HepG2 (cell line): Measurements from ENCODE around the gene GPATCH3. TPM values are rescaled to one million over a fixed set of nuclear protein-coding genes. Genes with fewer than 3 reads are reported as not detected.

Source experiments
- ATAC-seq: fragments of 200-7000 bp; cut with Tn5 transposase; 3 replicates; pipeline ENCODE4 v1.9.1; 2020; ENCODE audit warnings: mild to moderate bottlenecking, moderate library complexity
- BruUV-seq: library from RNA; stranded (reverse); fragments of 400-500 nt; replicated peaks from 2 replicates; lab custom pipeline; 2021; lab: Mats Ljungman, UMichigan
- CTCF ChIA-PET: fragments of 300-600 bp; formaldehyde crosslinking; extraction: SDS; loops from one replicate; lab custom pipeline; 2021; ENCODE audit warnings: low total read pairs, inconsistent platforms, low intra/inter-chr PET ratio; lab: Yijun Ruan, JAX
- POLR2A ChIA-PET: fragments of 350-600 bp; sonication (Branson Sonifier 250); formaldehyde crosslinking; loops from one replicate; lab custom pipeline; 2020; ENCODE audit warnings: antibody characterized with exemption, inconsistent platforms; lab: Yijun Ruan, JAX
- DNase-seq: peaks from one replicate; pipeline ENCODE4 v3.0.0-alpha.2; 2015; ENCODE audit warnings: low spot score
- FAIRE-seq: peaks from 3 replicates; lab custom pipeline; 2011; peaks lifted over from hg19 to GRCh38; lab: Jason Lieb, UNC
- H2AFZ ChIP-seq: one replicate; pipeline ENCODE4 v1.6.1; 2011; ENCODE audit warnings: low read length, inconsistent platforms
- H3K27ac ChIP-seq: fragments of 300-600 bp; 3 replicates; pipeline ENCODE4 v1.8.0; 2011; ENCODE audit warnings: mixed run types, mild to moderate bottlenecking, mixed read lengths, low read length, inconsistent platforms; ENCODE audit not compliant: insufficient read depth; ENCODE audit errors: extremely low read length
- H3K27me3 ChIP-seq, 2 experiments: fragments of 200-600 bp in 1 of 2; 2 replicates in 1 of 2; 3 replicates in 1 of 2; pipeline versions ENCODE4 v1.6.0 to v1.8.0; 2011; ENCODE audit warnings: low read length in 2 of 2, mild to moderate bottlenecking in 2 of 2, moderate library complexity in 2 of 2, inconsistent platforms in 1 of 2; ENCODE audit not compliant: insufficient read depth in 2 of 2, control insufficient read depth in 1 of 2
- H3K36me3 ChIP-seq, 2 experiments: fragments of 200-600 bp in 1 of 2; replicated peaks in 1 of 2; 2 replicates in 1 of 2; 3 replicates in 1 of 2; pipeline versions ENCODE4 v1.5.1 to v1.8.0; 2011; ENCODE audit warnings: low read length in 2 of 2, inconsistent platforms in 1 of 2; ENCODE audit not compliant: insufficient read depth in 2 of 2, control insufficient read depth in 1 of 2
- H3K4me1 ChIP-seq: 2 replicates; pipeline ENCODE4 v1.5.1; 2012; ENCODE audit warnings: low read length, inconsistent platforms; ENCODE audit not compliant: insufficient read depth
- H3K4me2 ChIP-seq: 2 replicates; pipeline ENCODE4 v1.6.0; 2011; ENCODE audit warnings: low read depth, low read length, inconsistent platforms
- H3K4me3 ChIP-seq, 3 experiments: fragments of 200-600 bp in 1 of 3; sonication (generic), shearing (Covaris generic) in 1 of 3; replicated peaks in 1 of 3; 2 replicates each; pipeline ENCODE4 v1.5.1; 2011 to 2016; ENCODE audit warnings: low read length in 3 of 3, inconsistent platforms in 2 of 3, low read depth in 2 of 3, mild to moderate bottlenecking in 2 of 3, control low read depth in 1 of 3, mixed read lengths in 1 of 3; ENCODE audit not compliant: insufficient read depth in 1 of 3
- H3K79me2 ChIP-seq: one replicate; pipeline ENCODE4 v1.6.1; 2011; ENCODE audit warnings: low read length, inconsistent platforms; ENCODE audit not compliant: insufficient read depth
- H3K9ac ChIP-seq: 2 replicates; pipeline ENCODE4 v1.6.0; 2011; ENCODE audit warnings: mild to moderate bottlenecking, low read depth, low read length, inconsistent platforms; ENCODE audit not compliant: insufficient read depth
- H3K9me3 ChIP-seq: 2 replicates; pipeline ENCODE4 v1.5.1; 2012; ENCODE audit warnings: mild to moderate bottlenecking, low read length
- H4K20me1 ChIP-seq: 2 replicates; pipeline ENCODE4 v1.6.0; 2011; ENCODE audit warnings: inconsistent platforms, mild to moderate bottlenecking, low read length, moderate library complexity; ENCODE audit not compliant: insufficient read depth
- AGO1 ChIP-seq: fragments of 200-400 bp; formaldehyde crosslinking; IDR thresholded peaks from 2 replicates; pipeline ENCODE4 v1.6.1; 2017; ENCODE audit warnings: mild to moderate bottlenecking, low read depth, low read length, moderate library complexity; ENCODE audit not compliant: poor library complexity, severe bottlenecking
- CHD2 ChIP-seq: IDR thresholded peaks from 2 replicates; pipeline ENCODE4 v1.6.1; 2011; ENCODE audit warnings: low read depth, low read length, improper control_type of control experiment
- DNMT1 ChIP-seq: sonication (generic); formaldehyde crosslinking; IDR thresholded peaks from 2 replicates; pipeline ENCODE4 v1.5.1; 2020; ENCODE audit warnings: mild to moderate bottlenecking, missing genetic modification reagents
- EHMT2 ChIP-seq: fragments of 200-600 bp; sonication (generic); IDR thresholded peaks from 2 replicates; pipeline ENCODE4 v1.7.0; 2017; ENCODE audit warnings: antibody characterized with exemption, low read depth, low read length, borderline replicate concordance
- MAFF ChIP-seq: IDR thresholded peaks from 2 replicates; pipeline ENCODE4 v1.6.1; 2011; ENCODE audit warnings: low read depth, low read length, improper control_type of control experiment
- NCOA1 ChIP-seq: sonication (generic); formaldehyde crosslinking; IDR thresholded peaks from 2 replicates; pipeline ENCODE4 v1.9.0; 2021; ENCODE audit warnings: missing genetic modification reagents
- PAF1 ChIP-seq: IDR thresholded peaks from 2 replicates; pipeline ENCODE4 v1.6.1; 2016; ENCODE audit warnings: missing genetic modification reagents, missing compliant biosample characterization
- RARA ChIP-seq: IDR thresholded peaks from 2 replicates; pipeline ENCODE4 v1.6.1; 2016; ENCODE audit warnings: missing genetic modification reagents, missing compliant biosample characterization
- RBFOX2 ChIP-seq: fragments of 200-400 bp; formaldehyde crosslinking; IDR thresholded peaks from 2 replicates; pipeline ENCODE4 v1.6.1; 2017; ENCODE audit warnings: low read depth, mild to moderate bottlenecking, low read length
- RBM22 ChIP-seq: fragments of 200-400 bp; formaldehyde crosslinking; optimal IDR thresholded peaks from 2 replicates; pipeline ENCODE3; 2017; ENCODE audit warnings: mild to moderate bottlenecking, low read length, moderate library complexity
- ZBTB21 ChIP-seq: sonication (generic); formaldehyde crosslinking; IDR thresholded peaks from 2 replicates; pipeline ENCODE4 v1.4.0; 2020; ENCODE audit warnings: missing genetic modification reagents
- ZNF3 ChIP-seq: IDR thresholded peaks from 2 replicates; pipeline ENCODE4 v1.7.0; 2017; ENCODE audit warnings: inconsistent platforms
- ZNF746 ChIP-seq: sonication (generic); formaldehyde crosslinking; IDR thresholded peaks from 2 replicates; pipeline ENCODE4 v1.8.0; 2022; ENCODE audit warnings: mild to moderate bottlenecking, missing genetic modification reagents
- WGBS: methylation state at CpG from one replicate; pipeline ENCODE4 v1.1.6; 2017; ENCODE audit warnings: low lambda C conversion rate; 5-methylcytosine and 5-hydroxymethylcytosine counted together
- in situ Hi-C: cut with HindIII; loops from 2 replicates; pipeline ENCODE4 v1.10.0; 2017; ENCODE audit warnings: low pct_unique_long_range_greater_than_20kb; ENCODE audit not compliant: extremely low pct_ligation_motif_present
- intact Hi-C: fragments of 100-400 bp; cut with micrococcal nuclease; formaldehyde crosslinking; loops from one replicate; pipeline ENCODE4 v1.10.0; 2022; ENCODE audit not compliant: unreplicated experiment
- polyA plus RNA-seq, 8 experiments: library from polyadenylated mRNA; depleted of rRNA in 3 of 8; stranded (reverse) in 7 of 8; unstranded in 1 of 8; fragments of >200 nt; fragmentation: Illumina TruSeq in 4 of 8; extraction: Trizol in 4 of 8; gene quantifications; 2 replicates each; pipeline versions ENCODE4 v1.2.1 to v1.2.3, GENCODE V29; 2011 to 2016; ENCODE audit warnings: low read depth in 4 of 8, missing spikeins in 1 of 8, mixed read lengths in 1 of 8; ENCODE audit not compliant: insufficient read depth in 1 of 8
- total RNA-seq, 5 experiments: library from RNA; depleted of rRNA; stranded (reverse); fragments of >200 nt; fragmentation: Illumina TruSeq; extraction: Trizol; gene quantifications; 2 replicates each; pipeline ENCODE4 v1.2.3, GENCODE V29; 2016; ENCODE audit warnings: low read depth in 1 of 5
- TF ChIP-seq, protein P1 (sequence below): IDR thresholded peaks from 2 replicates; pipeline ENCODE4 v1.6.1; 2016; ENCODE audit warnings: low read depth, borderline replicate concordance
- TF ChIP-seq, protein P2 (sequence below): sonication (generic); formaldehyde crosslinking; IDR thresholded peaks from 2 replicates; pipeline ENCODE4 v1.5.0; 2020; ENCODE audit warnings: missing genetic modification reagents
- TF ChIP-seq, protein P3 (sequence below): sonication (generic); formaldehyde crosslinking; IDR thresholded peaks from 2 replicates; pipeline ENCODE4 v1.5.1; 2020; ENCODE audit warnings: missing genetic modification reagents, mild to moderate bottlenecking, borderline replicate concordance
- TF ChIP-seq, protein P4 (sequence below): sonication (generic); formaldehyde crosslinking; IDR thresholded peaks from 2 replicates; pipeline ENCODE4 v1.5.0; 2020; ENCODE audit warnings: mild to moderate bottlenecking, missing genetic modification reagents, borderline replicate concordance

Gene GPATCH3
- total and polyA plus RNA-seq, 2 of the 13 experiments (the other 11 are each of a cell fraction or from before 2014, with no cell fraction given), result 8.3 to 11.0 TPM

DNA sequence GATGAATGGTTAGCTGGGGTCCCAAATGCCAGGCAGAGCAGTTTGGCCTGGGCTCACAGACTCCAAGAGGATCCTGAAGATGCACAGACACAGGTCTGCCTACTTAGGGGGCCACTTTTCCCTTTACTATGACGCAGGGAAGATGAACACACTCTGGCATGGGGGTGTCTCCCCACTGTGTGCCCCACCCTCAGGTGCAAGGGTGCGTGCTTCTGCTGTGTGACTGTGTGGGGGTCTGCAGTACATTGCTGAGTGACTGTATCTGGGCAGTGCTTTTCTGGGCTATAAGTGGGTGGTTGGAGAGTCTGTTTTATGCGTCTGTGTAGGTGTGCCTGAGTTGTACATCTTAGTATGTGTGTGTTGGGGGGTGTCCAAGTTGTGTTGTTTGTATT is 9.7 kb upstream of the GPATCH3 start:
- intact Hi-C loops, result no loop called here
- in situ Hi-C loops, result loop anchor here (5.0 kb wide), 1 partner anchor 82 kb away; the partner anchor contains the start of gene TRNP1
- H3K27ac ChIP-seq, result peak overlapping the region; percentile 96
- peaks cover 63% of the 10 kb centered on the region for H3K4me1 ChIP-seq
- no peak overlapping the region for H3K4me3 ChIP-seq
- H3K9ac ChIP-seq, result peak overlapping the region; percentile 57
- CTCF ChIA-PET, result no interaction called here
- DNase-seq (no peak), FAIRE-seq (no peak), ATAC-seq (no peak)
- WGBS, result 47% methylated on average over 3 of the region's 3 CpGs
- no TSS peak for BruUV-seq
- peaks cover 3 to 8% of the 10 kb centered on the region in 2 experiments; a peak in 3 of 5 replicates for H3K36me3 ChIP-seq
- peaks cover 30% of the 10 kb centered on the region for H3K79me2 ChIP-seq
- H2AFZ ChIP-seq, result no peak overlapping the region
- H3K4me2 ChIP-seq, result peak overlapping the region; percentile 93
- no peaks in the 10 kb centered on the region for H3K9me3 ChIP-seq
- POLR2A ChIA-PET, result interaction anchor here (1.0 to 11.5 kb wide), 6 partner anchors 11 to 84 kb away, joined by 3 to 371 read pairs (median 8); partner anchors contain the start of genes GPATCH3, GPN2, NUDC and TRNP1
- H4K20me1 ChIP-seq, result peaks cover 16% of the 10 kb centered on the region; the same call in 1 of the 2 replicates
- no peaks in the 10 kb centered on the region; a peak in 1 of 5 replicates for H3K27me3 ChIP-seq
- TF ChIP-seq, protein P1, sequence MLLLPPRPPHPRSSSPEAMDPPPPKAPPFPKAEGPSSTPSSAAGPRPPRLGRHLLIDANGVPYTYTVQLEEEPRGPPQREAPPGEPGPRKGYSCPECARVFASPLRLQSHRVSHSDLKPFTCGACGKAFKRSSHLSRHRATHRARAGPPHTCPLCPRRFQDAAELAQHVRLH (CRISPR knock-in tag), result no peak
- TF ChIP-seq RARA (CRISPR knock-in tag) (no peak), DNMT1 (peak; percentile 59; the same call in 1 of the 2 replicates), EHMT2 (no peak), RBM22 (peak; percentile 12), MAFF (no peak), RBFOX2 (peak; percentile 62), ZBTB21 (CRISPR knock-in tag) (no peak), ZNF3 (CRISPR knock-in tag) (no peak), CHD2 (no peak), AGO1 (peak; percentile 96), PAF1 (CRISPR knock-in tag) (0 out of 2 replicates have a peak, but pooled peaks have one; percentile 70), ZNF746 (CRISPR knock-in tag) (no peak), NCOA1 (CRISPR knock-in tag) (0 out of 2 replicates have a peak, but pooled peaks have one; percentile 8)
- TF ChIP-seq, protein P2, sequence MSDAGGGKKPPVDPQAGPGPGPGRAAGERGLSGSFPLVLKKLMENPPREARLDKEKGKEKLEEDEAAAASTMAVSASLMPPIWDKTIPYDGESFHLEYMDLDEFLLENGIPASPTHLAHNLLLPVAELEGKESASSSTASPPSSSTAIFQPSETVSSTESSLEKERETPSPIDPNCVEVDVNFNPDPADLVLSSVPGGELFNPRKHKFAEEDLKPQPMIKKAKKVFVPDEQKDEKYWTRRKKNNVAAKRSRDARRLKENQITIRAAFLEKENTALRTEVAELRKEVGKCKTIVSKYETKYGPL (CRISPR knock-in tag), result no peak
- TF ChIP-seq, protein P3, sequence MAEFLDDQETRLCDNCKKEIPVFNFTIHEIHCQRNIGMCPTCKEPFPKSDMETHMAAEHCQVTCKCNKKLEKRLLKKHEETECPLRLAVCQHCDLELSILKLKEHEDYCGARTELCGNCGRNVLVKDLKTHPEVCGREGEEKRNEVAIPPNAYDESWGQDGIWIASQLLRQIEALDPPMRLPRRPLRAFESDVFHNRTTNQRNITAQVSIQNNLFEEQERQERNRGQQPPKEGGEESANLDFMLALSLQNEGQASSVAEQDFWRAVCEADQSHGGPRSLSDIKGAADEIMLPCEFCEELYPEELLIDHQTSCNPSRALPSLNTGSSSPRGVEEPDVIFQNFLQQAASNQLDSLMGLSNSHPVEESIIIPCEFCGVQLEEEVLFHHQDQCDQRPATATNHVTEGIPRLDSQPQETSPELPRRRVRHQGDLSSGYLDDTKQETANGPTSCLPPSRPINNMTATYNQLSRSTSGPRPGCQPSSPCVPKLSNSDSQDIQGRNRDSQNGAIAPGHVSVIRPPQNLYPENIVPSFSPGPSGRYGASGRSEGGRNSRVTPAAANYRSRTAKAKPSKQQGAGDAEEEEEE (CRISPR knock-in tag), result 0 out of 2 replicates have a peak, but pooled peaks have one; percentile 4
- TF ChIP-seq, protein P4, sequence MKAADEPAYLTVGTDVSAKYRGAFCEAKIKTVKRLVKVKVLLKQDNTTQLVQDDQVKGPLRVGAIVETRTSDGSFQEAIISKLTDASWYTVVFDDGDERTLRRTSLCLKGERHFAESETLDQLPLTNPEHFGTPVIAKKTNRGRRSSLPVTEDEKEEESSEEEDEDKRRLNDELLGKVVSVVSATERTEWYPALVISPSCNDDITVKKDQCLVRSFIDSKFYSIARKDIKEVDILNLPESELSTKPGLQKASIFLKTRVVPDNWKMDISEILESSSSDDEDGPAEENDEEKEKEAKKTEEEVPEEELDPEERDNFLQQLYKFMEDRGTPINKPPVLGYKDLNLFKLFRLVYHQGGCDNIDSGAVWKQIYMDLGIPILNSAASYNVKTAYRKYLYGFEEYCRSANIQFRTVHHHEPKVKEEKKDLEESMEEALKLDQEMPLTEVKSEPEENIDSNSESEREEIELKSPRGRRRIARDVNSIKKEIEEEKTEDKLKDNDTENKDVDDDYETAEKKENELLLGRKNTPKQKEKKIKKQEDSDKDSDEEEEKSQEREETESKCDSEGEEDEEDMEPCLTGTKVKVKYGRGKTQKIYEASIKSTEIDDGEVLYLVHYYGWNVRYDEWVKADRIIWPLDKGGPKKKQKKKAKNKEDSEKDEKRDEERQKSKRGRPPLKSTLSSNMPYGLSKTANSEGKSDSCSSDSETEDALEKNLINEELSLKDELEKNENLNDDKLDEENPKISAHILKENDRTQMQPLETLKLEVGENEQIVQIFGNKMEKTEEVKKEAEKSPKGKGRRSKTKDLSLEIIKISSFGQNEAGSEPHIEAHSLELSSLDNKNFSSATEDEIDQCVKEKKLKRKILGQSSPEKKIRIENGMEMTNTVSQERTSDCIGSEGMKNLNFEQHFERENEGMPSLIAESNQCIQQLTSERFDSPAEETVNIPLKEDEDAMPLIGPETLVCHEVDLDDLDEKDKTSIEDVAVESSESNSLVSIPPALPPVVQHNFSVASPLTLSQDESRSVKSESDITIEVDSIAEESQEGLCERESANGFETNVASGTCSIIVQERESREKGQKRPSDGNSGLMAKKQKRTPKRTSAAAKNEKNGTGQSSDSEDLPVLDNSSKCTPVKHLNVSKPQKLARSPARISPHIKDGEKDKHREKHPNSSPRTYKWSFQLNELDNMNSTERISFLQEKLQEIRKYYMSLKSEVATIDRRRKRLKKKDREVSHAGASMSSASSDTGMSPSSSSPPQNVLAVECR, result no peak
